Measurements from ENCODE around the gene UNC50. TPM values are rescaled to one million over a fixed set of nuclear protein-coding genes. Genes with fewer than 3 reads are reported as not detected.

UNC50 gene
- total and polyA plus RNA-seq, 7 donors, result 19.9 to 48.5 (median 26.6) TPM

DNA sequence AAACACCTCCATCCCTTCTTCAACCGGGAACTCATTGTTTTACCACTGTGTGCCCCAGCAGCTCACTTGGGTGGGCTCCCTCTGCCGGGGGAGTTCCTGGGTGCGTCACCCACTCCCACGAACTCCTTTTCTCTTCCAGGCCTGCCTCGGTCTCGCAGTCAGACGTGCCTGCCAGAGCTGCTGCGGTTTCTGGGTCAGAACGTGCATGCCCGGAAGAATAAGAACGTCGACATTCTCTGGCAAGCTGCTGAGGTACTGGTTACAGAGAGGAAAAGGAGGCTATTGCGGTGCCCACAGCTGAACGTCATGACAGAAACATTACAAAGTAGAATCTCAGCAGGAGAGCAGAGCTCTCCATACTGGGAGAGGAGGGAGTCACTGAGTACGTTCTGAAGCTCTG is 35.7 kb upstream of the UNC50 start:
- WGBS, 3 donors, result 85 to 92% (median 85%) methylated on average over 15 of the region's 15 CpGs
- DNase-seq (no peak), ATAC-seq (no peak)
- Histone ChIP-seq H3K27ac (no peak overlapping the region), H3K4me1 (no peaks in the 10 kb centered on the region), H3K4me3 (no peak overlapping the region), H3K36me3 (ENCODE audit: insufficient read depth in 1 of 2, low read depth in 1 of 2) (peaks cover 6 to 87% of the 10 kb centered on the region in 2 donors), H3K9me3 (no peaks in the 10 kb centered on the region), H3K27me3 (ENCODE audit: insufficient read depth in 3 of 3, low read length in 2 of 3) (no peaks in the 10 kb centered on the region)
- intact Hi-C loops (cut with DNase I), result no loop called here
- TF ChIP-seq, protein P1, sequence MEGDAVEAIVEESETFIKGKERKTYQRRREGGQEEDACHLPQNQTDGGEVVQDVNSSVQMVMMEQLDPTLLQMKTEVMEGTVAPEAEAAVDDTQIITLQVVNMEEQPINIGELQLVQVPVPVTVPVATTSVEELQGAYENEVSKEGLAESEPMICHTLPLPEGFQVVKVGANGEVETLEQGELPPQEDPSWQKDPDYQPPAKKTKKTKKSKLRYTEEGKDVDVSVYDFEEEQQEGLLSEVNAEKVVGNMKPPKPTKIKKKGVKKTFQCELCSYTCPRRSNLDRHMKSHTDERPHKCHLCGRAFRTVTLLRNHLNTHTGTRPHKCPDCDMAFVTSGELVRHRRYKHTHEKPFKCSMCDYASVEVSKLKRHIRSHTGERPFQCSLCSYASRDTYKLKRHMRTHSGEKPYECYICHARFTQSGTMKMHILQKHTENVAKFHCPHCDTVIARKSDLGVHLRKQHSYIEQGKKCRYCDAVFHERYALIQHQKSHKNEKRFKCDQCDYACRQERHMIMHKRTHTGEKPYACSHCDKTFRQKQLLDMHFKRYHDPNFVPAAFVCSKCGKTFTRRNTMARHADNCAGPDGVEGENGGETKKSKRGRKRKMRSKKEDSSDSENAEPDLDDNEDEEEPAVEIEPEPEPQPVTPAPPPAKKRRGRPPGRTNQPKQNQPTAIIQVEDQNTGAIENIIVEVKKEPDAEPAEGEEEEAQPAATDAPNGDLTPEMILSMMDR (IDR thresholded peaks at IDR 0.05), result no peak

DNA sequence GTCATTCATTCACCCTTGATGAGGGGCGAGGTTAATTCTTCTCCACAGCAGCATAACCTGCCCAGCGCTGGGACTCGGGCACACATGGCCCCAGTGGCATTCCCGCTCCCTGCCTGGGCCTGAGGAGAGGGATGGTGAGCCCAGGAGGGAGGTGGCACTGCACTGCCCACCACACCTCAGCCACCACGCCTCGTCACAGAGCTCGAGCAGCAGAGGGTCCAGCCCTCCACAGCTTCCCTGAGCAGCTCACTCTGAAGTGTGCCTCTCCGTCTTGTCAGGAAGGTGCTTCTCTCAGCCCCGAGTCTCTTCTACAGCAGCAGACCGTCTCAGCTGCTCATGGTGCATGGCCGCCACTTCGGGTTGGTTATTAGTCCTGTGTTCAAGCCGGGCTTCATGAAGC is 35.0 kb upstream of the UNC50 start:
- Histone ChIP-seq H3K36me3 (ENCODE audit: insufficient read depth in 1 of 2, low read depth in 1 of 2) (peaks cover 6 to 87% of the 10 kb centered on the region in 2 donors), H3K4me1 (no peaks in the 10 kb centered on the region), H3K9me3 (no peaks in the 10 kb centered on the region), H3K4me3 (no peak overlapping the region), H3K27me3 (ENCODE audit: insufficient read depth in 3 of 3, low read length in 2 of 3) (no peaks in the 10 kb centered on the region), H3K27ac (no peak overlapping the region)
- intact Hi-C loops (cut with DNase I), result no loop called here
- TF ChIP-seq, protein P1 (IDR thresholded peaks at IDR 0.05), result no peak
- WGBS, 3 donors, result 95 to 96% (median 95%) methylated on average over 13 of the region's 13 CpGs
- DNase-seq (peak in 1 of 2 donors; percentile 22), ATAC-seq (no peak)

DNA sequence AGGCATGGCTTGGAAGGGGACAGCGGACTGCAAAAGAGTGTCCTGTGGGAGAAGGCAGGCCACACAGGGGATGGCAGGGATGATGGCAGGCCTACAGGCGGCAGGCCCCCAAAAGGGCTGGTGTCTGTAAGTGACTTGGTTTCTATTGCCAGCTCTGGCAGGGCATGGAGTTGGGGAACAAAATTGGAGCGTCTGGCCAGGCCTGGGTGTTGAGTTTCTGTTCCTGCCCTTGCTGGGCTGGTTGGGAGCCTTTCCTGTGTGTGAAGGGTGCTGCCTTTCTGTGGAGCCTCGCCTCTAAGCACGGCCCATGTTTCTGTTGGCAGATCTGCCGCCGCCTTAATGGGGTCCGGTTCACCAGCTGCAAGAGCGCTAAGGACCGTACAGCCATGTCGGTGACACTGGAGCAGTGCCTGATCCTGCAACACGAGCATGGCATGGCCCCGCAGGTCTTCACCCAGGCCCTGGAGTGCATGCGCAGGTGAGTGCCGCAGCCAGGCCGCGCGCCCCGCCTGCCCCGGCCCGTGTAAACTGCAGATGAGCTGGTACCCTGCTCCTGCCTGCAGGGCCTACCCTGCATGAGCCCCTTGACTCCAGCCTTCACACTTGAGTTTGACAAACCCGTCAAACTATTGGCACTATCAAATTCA is 31.6 kb upstream of the UNC50 start:
- intact Hi-C loops (cut with DNase I), result no loop called here
- H3K27me3 ChIP-seq (ENCODE audit: insufficient read depth in 3 of 3, low read length in 2 of 3), result no peaks in the 10 kb centered on the region
- WGBS, 3 donors, result 90 to 93% (median 91%) methylated on average over 22 of the region's 22 CpGs
- H3K4me3 ChIP-seq, result no peak overlapping the region
- no peaks in the 10 kb centered on the region for H3K4me1 ChIP-seq
- no peaks in the 10 kb centered on the region for H3K9me3 ChIP-seq
- H3K36me3 ChIP-seq (ENCODE audit: insufficient read depth in 1 of 2, low read depth in 1 of 2), result peaks cover 6 to 79% of the 10 kb centered on the region in 2 donors
- DNase-seq, result no peak
- H3K27ac ChIP-seq, result no peak overlapping the region
- no peak for ATAC-seq
- TF ChIP-seq, protein P1 (IDR thresholded peaks at IDR 0.05), result no peak

DNA sequence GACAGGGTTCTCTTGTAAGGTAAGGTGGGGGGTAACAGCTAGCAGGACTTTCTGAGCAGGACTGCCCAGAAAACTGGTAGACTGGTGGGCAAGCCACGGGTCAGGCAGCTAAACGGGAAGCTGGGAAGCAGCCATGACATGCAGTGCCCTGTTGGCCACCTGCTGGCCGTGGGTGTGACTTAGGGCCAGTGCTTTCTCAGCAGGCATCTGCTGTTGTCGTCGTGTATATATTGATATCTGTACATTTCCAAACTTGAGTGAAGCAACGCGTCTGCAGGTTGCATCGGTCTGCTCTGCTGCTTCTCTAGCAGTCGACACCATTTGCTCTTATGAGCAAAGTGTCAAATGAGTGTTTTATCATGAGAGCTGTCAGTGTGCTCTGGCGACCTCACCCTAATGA is 31.1 kb upstream of the UNC50 start:
- TF ChIP-seq, protein P1 (IDR thresholded peaks at IDR 0.05), result no peak
- Histone ChIP-seq H3K4me3 (no peak overlapping the region), H3K36me3 (ENCODE audit: insufficient read depth in 1 of 2, low read depth in 1 of 2) (peaks cover 6 to 79% of the 10 kb centered on the region in 2 donors), H3K27me3 (ENCODE audit: insufficient read depth in 3 of 3, low read length in 2 of 3) (no peaks in the 10 kb centered on the region), H3K9me3 (no peaks in the 10 kb centered on the region), H3K27ac (no peak overlapping the region), H3K4me1 (no peaks in the 10 kb centered on the region)
- ATAC-seq (no peak), DNase-seq (no peak)
- 70 to 75% (median 71%) methylated on average over 10 of the region's 10 CpGs for WGBS, 3 donors
- intact Hi-C loops (cut with DNase I), result no loop called here

DNA sequence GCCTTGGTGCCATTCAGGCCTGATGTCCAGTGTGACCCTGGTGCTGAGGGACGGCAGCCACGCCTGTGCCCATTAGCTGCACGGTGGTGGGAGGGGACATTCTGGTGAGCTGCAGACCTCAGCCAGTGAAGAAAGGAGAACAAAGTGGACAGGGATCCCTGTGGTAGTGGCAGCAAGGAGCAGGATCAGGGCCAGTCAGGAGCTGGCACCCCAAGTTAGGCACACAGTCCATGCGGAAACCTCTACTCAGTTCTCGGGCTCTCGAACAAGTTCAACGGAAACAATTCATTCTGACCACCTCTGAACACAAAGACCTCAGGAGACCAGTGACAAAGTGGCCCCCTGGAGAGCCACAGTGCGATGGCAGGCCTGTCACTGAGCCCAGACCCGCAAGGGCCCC is 30.2 kb upstream of the UNC50 start:
- 88 to 91% (median 91%) methylated on average over 9 of the region's 9 CpGs for WGBS, 3 donors
- H3K36me3 ChIP-seq (ENCODE audit: insufficient read depth in 1 of 2, low read depth in 1 of 2), result peaks cover 4 to 78% of the 10 kb centered on the region in 2 donors
- intact Hi-C loops (cut with DNase I), result no loop called here

More for the DNA sequence above, 30.2 kb upstream of the UNC50 start:
- H3K27me3 ChIP-seq (ENCODE audit: insufficient read depth in 3 of 3, low read length in 2 of 3), result no peaks in the 10 kb centered on the region
- no peaks in the 10 kb centered on the region for H3K4me1 ChIP-seq
- no peak overlapping the region for H3K27ac ChIP-seq
- H3K4me3 ChIP-seq, result no peak overlapping the region
- no peaks in the 10 kb centered on the region for H3K9me3 ChIP-seq
- no peak for ATAC-seq
- TF ChIP-seq, protein P1 (IDR thresholded peaks at IDR 0.05), result no peak
- peak in 1 of 2 donors; percentile 31 for DNase-seq
